ENCODE measurements around the gene SHF.

The SHF gene

GRCh38 chr15:45149060-45149459 is 38.7 kb downstream of the SHF start:
- TF ChIP-seq CTCF (IDR thresholded peaks at IDR 0.05; ENCODE audit: insufficient read depth, low read length, poor library complexity, severe bottlenecking), result no peak
- H3K36me3 ChIP-seq (ENCODE audit: control insufficient read depth, insufficient read depth, low read length), result no peaks in the 10 kb centered on the region; the same call in 1 of the 2 replicates
- H3K4me3 ChIP-seq (replicated peaks; ENCODE audit: low read depth, low read length), result no peak overlapping the region
- H3K27me3 ChIP-seq (replicated peaks; ENCODE audit: control insufficient read depth, insufficient read depth, low read length), result no peaks in the 10 kb centered on the region
- no peak for DNase-seq (ENCODE audit: extremely low read depth, insufficient read length)

- Histone ChIP-seq H3K27me3 (replicated peaks; ENCODE audit: control insufficient read depth, insufficient read depth, low read length) (no peaks in the 10 kb centered on the region), H3K36me3 (ENCODE audit: control insufficient read depth, insufficient read depth, low read length) (no peaks in the 10 kb centered on the region; the same call in 1 of the 2 replicates), H3K4me3 (replicated peaks; ENCODE audit: low read depth, low read length) (no peak overlapping the region)
- TF ChIP-seq CTCF (IDR thresholded peaks at IDR 0.05; ENCODE audit: insufficient read depth, low read length, poor library complexity, severe bottlenecking), result no peak
- no peak for DNase-seq (ENCODE audit: extremely low read depth, insufficient read length)
Observed at GRCh38 chr15:45148076-45149059, 39.4 kb downstream of the SHF start.

- no peaks in the 10 kb centered on the region; the same call in 1 of the 2 replicates for H3K36me3 ChIP-seq (ENCODE audit: control insufficient read depth, insufficient read depth, low read length)
- TF ChIP-seq CTCF (IDR thresholded peaks at IDR 0.05; ENCODE audit: insufficient read depth, low read length, poor library complexity, severe bottlenecking), result no peak
- H3K4me3 ChIP-seq (replicated peaks; ENCODE audit: low read depth, low read length), result no peak overlapping the region
- no peak for DNase-seq (ENCODE audit: extremely low read depth, insufficient read length)
- no peaks in the 10 kb centered on the region for H3K27me3 ChIP-seq (replicated peaks; ENCODE audit: control insufficient read depth, insufficient read depth, low read length)
Observed at GRCh38 chr15:45147606-45148005, 40.2 kb downstream of the SHF start.

GRCh38 chr15:45146405-45146804 is 41.4 kb downstream of the SHF start:
- TF ChIP-seq CTCF (IDR thresholded peaks at IDR 0.05; ENCODE audit: insufficient read depth, low read length, poor library complexity, severe bottlenecking), result no peak
- no peaks in the 10 kb centered on the region for H3K36me3 ChIP-seq (ENCODE audit: control insufficient read depth, insufficient read depth, low read length)
- no peak for DNase-seq (ENCODE audit: extremely low read depth, insufficient read length)
- no peaks in the 10 kb centered on the region for H3K27me3 ChIP-seq (replicated peaks; ENCODE audit: control insufficient read depth, insufficient read depth, low read length)
- H3K4me3 ChIP-seq (replicated peaks; ENCODE audit: low read depth, low read length), result no peak overlapping the region

- DNase-seq (ENCODE audit: extremely low read depth, insufficient read length), result no peak
- H3K27me3 ChIP-seq (replicated peaks; ENCODE audit: control insufficient read depth, insufficient read depth, low read length), result no peaks in the 10 kb centered on the region
- H3K4me3 ChIP-seq (replicated peaks; ENCODE audit: low read depth, low read length), result no peak overlapping the region
- H3K36me3 ChIP-seq (ENCODE audit: control insufficient read depth, insufficient read depth, low read length), result no peaks in the 10 kb centered on the region
- TF ChIP-seq CTCF (IDR thresholded peaks at IDR 0.05; ENCODE audit: insufficient read depth, low read length, poor library complexity, severe bottlenecking), result no peak
Observed at GRCh38 chr15:45144775-45145174, 43.0 kb downstream of the SHF start.

All from GM06990 (cell line).